Sigmoid colon (tissue), 7 donors: ENCODE measurements around the gene SAA4. TPM values are rescaled to one million over a fixed set of nuclear protein-coding genes. Genes with fewer than 3 reads are reported as not detected.
"Not testable (repeated sequence)": the region's sequence is repeated elsewhere in the genome, so short reads cannot be mapped to it uniquely, and the experiment has no call there.

Experiments used
- DNase-seq: peaks from one replicate; pipeline ENCODE4 v3.0.0-alpha.2; 2019
- H3K27ac ChIP-seq, 4 donors: fragments of 200-600 bp; sonication (generic); one replicate each; pipeline ENCODE4 v1.5.1; 2016 to 2019; ENCODE audit warnings: mild to moderate bottlenecking in 1 of 4
- H3K27me3 ChIP-seq, 3 donors: fragments of 200-600 bp; sonication (generic); one replicate each; pipeline ENCODE4 v1.5.1; 2019; ENCODE audit warnings: mild to moderate bottlenecking in 1 of 3
- H3K36me3 ChIP-seq, 4 donors: fragments of 200-600 bp; sonication (generic); one replicate each; pipeline ENCODE4 v1.5.1; 2016 to 2019
- H3K4me1 ChIP-seq, 4 donors: fragments of 200-600 bp; sonication (generic); one replicate each; pipeline ENCODE4 v1.5.1; 2017 to 2019
- H3K4me3 ChIP-seq, 4 donors: fragments of 200-600 bp; sonication (generic); one replicate each; pipeline ENCODE4 v1.5.1; 2017 to 2019; ENCODE audit warnings: mild to moderate bottlenecking in 2 of 4, moderate library complexity in 1 of 4
- H3K9me3 ChIP-seq, 4 donors: fragments of 200-600 bp in 3 of 4; sonication (generic) in 3 of 4; one replicate each; pipeline versions ENCODE4 v1.5.1 to v1.6.1; 2013 to 2019
- CTCF ChIP-seq, 4 experiments: fragments of 450-650 bp in 3 of 4; fragments of 200-600 bp in 1 of 4; IDR thresholded peaks; one replicate each; pipeline ENCODE4 v1.5.1; 2016 to 2019; ENCODE audit warnings: antibody characterized with exemption in 4 of 4, mild to moderate bottlenecking in 3 of 4, moderate library complexity in 2 of 4
- EP300 ChIP-seq, 4 donors: sonication (generic); formaldehyde crosslinking; IDR thresholded peaks; one replicate each; pipeline ENCODE4 v1.6.1; 2017; ENCODE audit warnings: antibody characterized with exemption in 4 of 4
- POLR2A ChIP-seq, 2 donors: fragments of 450-650 bp; IDR thresholded peaks; one replicate each; pipeline ENCODE4 v1.6.1; 2016; ENCODE audit warnings: antibody characterized with exemption in 2 of 2, mild to moderate bottlenecking in 2 of 2, moderate library complexity in 2 of 2
- POLR2AphosphoS5 ChIP-seq, 4 donors: sonication (generic); formaldehyde crosslinking; IDR thresholded peaks; one replicate each; pipeline ENCODE4 v1.6.1; 2017; ENCODE audit warnings: antibody characterized with exemption in 4 of 4
- WGBS, 2 donors: extraction: QIAGEN DNeasy Blood & Tissue Kit; methylation state at CpG; one replicate each; pipeline ENCODE4 v1.1.7; 2013; 5-methylcytosine and 5-hydroxymethylcytosine counted together
- intact Hi-C: fragments of 100-400 bp; cut with DNase I; formaldehyde crosslinking; loops from one replicate; pipeline ENCODE4 v1.15.1; 2023
- polyA plus RNA-seq, 3 donors: library from polyadenylated mRNA; stranded (reverse); fragments of 200-250 nt; gene quantifications; one replicate each; pipeline ENCODE4 v1.2.3, GENCODE V29; 2013
- total RNA-seq, 4 donors: library from RNA; depleted of rRNA; stranded (reverse); fragments of >200 nt; gene quantifications; one replicate each; pipeline ENCODE4 v1.1.0, GENCODE V29; 2016
- donor health status: healthy with polysubstance abuse.
- donor health status: Bipolar disorder and iron deficiency.
- donor health status: healthy.

Gene SAA4
- total and polyA plus RNA-seq, 7 donors: 0.93 TPM; not detected in 6

GRCh38 chr11:18265949-18266348 lies 29.3 kb upstream of the SAA4 start, which contains the start of gene SAA1:
Gene SAA1 (plus strand): TSS chr11:18266264. CDS start chr11:18266888, 624 bp downstream.
- 64 to 68% methylated on average over 8 of the region's 8 CpGs for WGBS, 2 donors
- Histone ChIP-seq H3K27me3 (no peaks in the 10 kb centered on the region), H3K4me3 (no peak within 1 kb of the TSS), H3K9me3 (no peaks in the 10 kb centered on the region), H3K27ac (no peak within 1 kb of the TSS), H3K4me1 (no peaks in the 10 kb centered on the region), H3K36me3 (no peaks in the 10 kb centered on the region)
- TF ChIP-seq CTCF (IDR thresholded peaks at IDR 0.05): no peak
- TF ChIP-seq POLR2A (IDR thresholded peaks at IDR 0.05): no peak
- TF ChIP-seq POLR2AphosphoS5 (IDR thresholded peaks at IDR 0.05): no peak
- TF ChIP-seq EP300 (IDR thresholded peaks at IDR 0.05): no peak
- no peak for DNase-seq
- intact Hi-C loops: no loop called here

GRCh38 chr11:18264677-18265555 lies 28.3 kb upstream of the SAA4 start:
- 52 to 68% methylated on average over 1 of the region's 1 CpG for WGBS, 2 donors
- no peaks in the 10 kb centered on the region for H3K4me1 ChIP-seq
- no peak for DNase-seq
- TF ChIP-seq CTCF (IDR thresholded peaks at IDR 0.05): no peak
- no peak for TF ChIP-seq POLR2A (IDR thresholded peaks at IDR 0.05)
- TF ChIP-seq POLR2AphosphoS5 (IDR thresholded peaks at IDR 0.05): no peak
- no peak for TF ChIP-seq EP300 (IDR thresholded peaks at IDR 0.05)
- intact Hi-C loops: no loop called here
- no peak overlapping the region for H3K4me3 ChIP-seq
- H3K27ac ChIP-seq: no peak overlapping the region
- H3K27me3 ChIP-seq: no peaks in the 10 kb centered on the region
- no peaks in the 10 kb centered on the region for H3K9me3 ChIP-seq
- no peaks in the 10 kb centered on the region for H3K36me3 ChIP-seq

- H3K36me3 ChIP-seq: no peaks in the 10 kb centered on the region
- no peak for TF ChIP-seq CTCF (IDR thresholded peaks at IDR 0.05)
- no peaks in the 10 kb centered on the region for H3K4me1 ChIP-seq
- H3K9me3 ChIP-seq: no peaks in the 10 kb centered on the region
- H3K27ac ChIP-seq: no peak overlapping the region
- WGBS, 2 donors: 77% methylated on average over 4 of the region's 4 CpGs
- H3K27me3 ChIP-seq: no peaks in the 10 kb centered on the region
- intact Hi-C loops: no loop called here
- no peak for DNase-seq
- H3K4me3 ChIP-seq: no peak overlapping the region
These were observed 27.4 kb upstream of the SAA4 start for GRCh38 chr11:18264035-18264434.

- WGBS, 2 donors: 69 to 81% methylated on average over 8 of the region's 8 CpGs
- H3K36me3 ChIP-seq, H3K4me1 ChIP-seq, H3K27ac ChIP-seq, H3K9me3 ChIP-seq, DNase-seq, H3K27me3 ChIP-seq, intact Hi-C loops, H3K4me3 ChIP-seq: not testable (repeated sequence)
These were observed 26.2 kb upstream of the SAA4 start for GRCh38 chr11:18262681-18263350.

- 95 to 97% methylated on average over 14 of the region's 14 CpGs for WGBS, 2 donors
- no peaks in the 10 kb centered on the region for H3K36me3 ChIP-seq
- no peaks in the 10 kb centered on the region for H3K9me3 ChIP-seq
- intact Hi-C loops: no loop called here
- no peaks in the 10 kb centered on the region for H3K27me3 ChIP-seq
- no peak for TF ChIP-seq POLR2AphosphoS5 (IDR thresholded peaks at IDR 0.05)
- TF ChIP-seq EP300 (IDR thresholded peaks at IDR 0.05): no peak
- no peak for TF ChIP-seq POLR2A (IDR thresholded peaks at IDR 0.05)
- TF ChIP-seq CTCF (IDR thresholded peaks at IDR 0.05): no peak
- H3K4me3 ChIP-seq: no peak overlapping the region
- no peak for DNase-seq
- H3K4me1 ChIP-seq: no peaks in the 10 kb centered on the region
- no peak overlapping the region for H3K27ac ChIP-seq
These were observed 25.1 kb upstream of the SAA4 start for GRCh38 chr11:18261721-18262120.
